Measurements from ENCODE around the gene ATP5MC3.

ATP5MC3 gene

DNA sequence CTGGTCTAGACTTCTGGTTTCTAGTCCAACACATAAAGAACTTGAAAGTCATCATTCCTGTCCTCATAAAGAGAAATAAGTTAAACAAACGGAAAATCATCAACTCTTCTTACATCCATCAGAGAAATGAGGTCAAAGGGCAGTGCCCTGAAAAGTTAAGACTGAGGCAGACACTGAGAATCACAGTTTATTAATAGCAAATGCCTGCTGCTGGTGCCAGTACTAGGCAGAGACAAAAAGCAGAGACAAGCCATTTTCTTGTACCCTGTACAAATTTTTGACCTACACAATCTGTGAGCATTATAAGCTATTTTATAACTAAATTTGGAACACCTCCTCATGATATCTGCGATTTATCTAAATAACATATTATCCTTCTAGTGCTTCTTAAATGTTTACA, 50.3 kb downstream of the ATP5MC3 start:
- Histone ChIP-seq H3K27me3 (ENCODE audit: control insufficient read depth in 2 of 2, insufficient read depth in 2 of 2, low read length in 2 of 2) (no peaks in the 10 kb centered on the region), H3K36me3 (ENCODE audit: control insufficient read depth in 2 of 2, insufficient read depth in 2 of 2, low read length in 2 of 2) (peaks cover 10 to 12% of the 10 kb centered on the region in 2 donors), H3K9ac (ENCODE audit: low read depth in 1 of 2, low read length in 2 of 2) (no peak overlapping the region), H3K9me3 (ENCODE audit: control insufficient read depth in 2 of 2, low read length in 2 of 2) (no peaks in the 10 kb centered on the region), H3K4me1 (ENCODE audit: control insufficient read depth in 2 of 2, insufficient read depth in 2 of 2, low read length in 2 of 2) (no peaks in the 10 kb centered on the region), H3K27ac (ENCODE audit: low read depth in 2 of 2, low read length in 2 of 2) (no peak overlapping the region), H3K4me3 (ENCODE audit: low read length in 2 of 2) (no peak overlapping the region)

GRCh38 chr2:175126661-175127060, 54.8 kb downstream of the ATP5MC3 start:
- Histone ChIP-seq H3K4me1 (ENCODE audit: control insufficient read depth in 2 of 2, insufficient read depth in 2 of 2, low read length in 2 of 2) (no peaks in the 10 kb centered on the region), H3K27me3 (ENCODE audit: control insufficient read depth in 2 of 2, insufficient read depth in 2 of 2, low read length in 2 of 2) (no peaks in the 10 kb centered on the region), H3K9me3 (ENCODE audit: control insufficient read depth in 2 of 2, low read length in 2 of 2) (no peaks in the 10 kb centered on the region), H3K27ac (ENCODE audit: low read depth in 2 of 2, low read length in 2 of 2) (no peak overlapping the region), H3K36me3 (ENCODE audit: control insufficient read depth in 2 of 2, insufficient read depth in 2 of 2, low read length in 2 of 2) (peaks cover 10 to 15% of the 10 kb centered on the region in 2 donors), H3K4me3 (ENCODE audit: low read length in 2 of 2) (no peak overlapping the region), H3K9ac (ENCODE audit: low read depth in 1 of 2, low read length in 2 of 2) (no peak overlapping the region)
